ENCODE measurements around the gene SCD5.

GRCh38 chr4:82680834-82681233 is 117.8 kb downstream of the SCD5 start:
- TF ChIP-seq CTCF (IDR thresholded peaks at IDR 0.05; ENCODE audit: low read length) (no peak), EZH2 (IDR thresholded peaks at IDR 0.05; ENCODE audit: borderline replicate concordance, low read length) (no peak)
